HCT116 (cell line): ENCODE data around the gene SDK2. TPM values are rescaled to one million over a fixed set of nuclear protein-coding genes. Genes with fewer than 3 reads are reported as not detected.

Experiments used
- ATAC-seq: fragments of 200-7000 bp; cut with Tn5 transposase; 2 replicates; pipeline ENCODE4 v1.9.1; 2020; ENCODE audit warnings: mild to moderate bottlenecking, moderate library complexity
- BruUV-seq: library from RNA; stranded (reverse); fragments of 400-500 nt; replicated peaks from 2 replicates; lab custom pipeline; 2021; lab: Mats Ljungman, UMichigan
- CTCF ChIA-PET: fragments of 300-600 bp; sonication (Branson Sonifier 250); formaldehyde crosslinking; loops from one replicate; lab custom pipeline; 2021; ENCODE audit warnings: antibody characterized with exemption; lab: Charles Lee
- POLR2A ChIA-PET: fragments of 300-600, 350-600 bp; sonication (Branson Sonifier 250); formaldehyde crosslinking; loops from one replicate; lab custom pipeline; 2021; ENCODE audit warnings: antibody characterized with exemption; lab: Charles Lee
- RAD21 ChIA-PET, 2 experiments: fragments of 300-600 bp; sonication (Branson Sonifier 250); formaldehyde crosslinking; loops; one replicate each; lab custom pipeline; 2023; ENCODE audit warnings: low total read pairs in 2 of 2; ENCODE audit not compliant: uncharacterized antibody in 2 of 2, unreplicated experiment in 2 of 2, low non-redundant PET in 1 of 2; lab: Charles Lee
- DNase-seq: peaks from one replicate; pipeline ENCODE4 v3.0.0-alpha.2; 2010; ENCODE audit warnings: low read depth, low spot score
- H2AFZ ChIP-seq: fragments of 200-600 bp; shearing (Covaris generic), sonication (generic); 2 replicates; pipeline ENCODE4 v1.6.1; 2017; ENCODE audit warnings: low read depth, mixed run types, mixed read lengths, antibody characterized with exemption, low read length; ENCODE audit not compliant: poor library complexity, severe bottlenecking
- H3K27ac ChIP-seq: 2 replicates; pipeline ENCODE4 v1.5.1; 2012; ENCODE audit warnings: low read depth, low read length
- H3K27me3 ChIP-seq: fragments of 200-600 bp; sonication (generic); 2 replicates; pipeline ENCODE4 v1.6.1; 2016; ENCODE audit warnings: mixed run types, low read length, mixed read lengths; ENCODE audit not compliant: insufficient read depth
- H3K36me3 ChIP-seq, 2 experiments: fragments of 200-500 bp in 1 of 2; fragments of 200-600 bp in 1 of 2; sonication (Bioruptor generic) in 1 of 2; sonication (generic) in 1 of 2; 2 replicates each; pipeline versions ENCODE4 v1.5.1 to v1.6.1; 2014 to 2016; ENCODE audit warnings: low read length in 2 of 2, inconsistent platforms in 1 of 2, mixed read lengths in 1 of 2, mixed run types in 1 of 2; ENCODE audit not compliant: insufficient read depth in 2 of 2, control insufficient read depth in 1 of 2
- H3K4me1 ChIP-seq, 2 experiments: fragments of 200-600 bp in 1 of 2; sonication (generic) in 1 of 2; 2 replicates each; pipeline versions ENCODE4 v1.5.1 to v1.6.1; 2012 to 2017; ENCODE audit warnings: low read length in 2 of 2, inconsistent platforms in 1 of 2, mild to moderate bottlenecking in 1 of 2, mixed read lengths in 1 of 2, mixed run types in 1 of 2, moderate library complexity in 1 of 2; ENCODE audit not compliant: insufficient read depth in 2 of 2, control insufficient read depth in 1 of 2
- H3K4me2 ChIP-seq: fragments of 200-600 bp; sonication (generic); 2 replicates; pipeline ENCODE4 v1.6.1; 2017; ENCODE audit warnings: mixed run types, low read length, mixed read lengths
- H3K4me3 ChIP-seq, 2 experiments: fragments of 200-600 bp in 1 of 2; sonication (generic) in 1 of 2; replicated peaks in 1 of 2; 2 replicates each; pipeline ENCODE4 v1.5.1; 2011 to 2016; ENCODE audit warnings: low read length in 2 of 2, control low read depth in 1 of 2, low read depth in 1 of 2, mild to moderate bottlenecking in 1 of 2, mixed read lengths in 1 of 2, mixed run types in 1 of 2
- H3K79me2 ChIP-seq: fragments of 200-600 bp; sonication (generic); 2 replicates; pipeline ENCODE4 v1.6.1; 2017; ENCODE audit warnings: mild to moderate bottlenecking, mixed run types, low read length, moderate library complexity, mixed read lengths; ENCODE audit not compliant: insufficient read depth
- H3K9ac ChIP-seq: fragments of 200-600 bp; sonication (generic); 2 replicates; pipeline ENCODE4 v1.6.1; 2016; ENCODE audit warnings: low read length, mixed read lengths
- H3K9me2 ChIP-seq: fragments of 200-600 bp; sonication (generic), shearing (Covaris generic); 2 replicates; pipeline ENCODE4 v1.6.1; 2017; ENCODE audit warnings: mixed run types, mild to moderate bottlenecking, moderate library complexity; ENCODE audit not compliant: insufficient read depth
- H3K9me3 ChIP-seq, 2 experiments: fragments of 200-500 bp in 1 of 2; fragments of 200-600 bp in 1 of 2; sonication (Bioruptor generic) in 1 of 2; sonication (generic) in 1 of 2; 2 replicates each; pipeline ENCODE4 v1.6.1; 2014 to 2017; ENCODE audit warnings: low read length in 2 of 2, mixed read lengths in 2 of 2, inconsistent platforms in 1 of 2, low read depth in 1 of 2, mild to moderate bottlenecking in 1 of 2, mixed run types in 1 of 2, moderate library complexity in 1 of 2; ENCODE audit not compliant: control insufficient read depth in 1 of 2, insufficient read depth in 1 of 2
- H4K20me1 ChIP-seq: fragments of 200-600 bp; sonication (generic), shearing (Covaris generic); 2 replicates; pipeline ENCODE4 v1.6.1; 2017; ENCODE audit warnings: mixed run types, mild to moderate bottlenecking, moderate library complexity; ENCODE audit not compliant: insufficient read depth
- CBX3 ChIP-seq: IDR thresholded peaks from 2 replicates; pipeline ENCODE4 v1.6.1; 2012; ENCODE audit warnings: low read depth
- CEBPB ChIP-seq: IDR thresholded peaks from 2 replicates; pipeline ENCODE4 v1.6.1; 2012; ENCODE audit warnings: low read depth
- ELF1 ChIP-seq: IDR thresholded peaks from 2 replicates; pipeline ENCODE4 v1.6.1; 2012; ENCODE audit warnings: low read depth, borderline replicate concordance
- EZH2phosphoT487 ChIP-seq: fragments of 200-600 bp; IDR thresholded peaks from 2 replicates; pipeline ENCODE4 v1.6.1; 2018; ENCODE audit warnings: antibody characterized with exemption, borderline replicate concordance
- JUND ChIP-seq: IDR thresholded peaks from 2 replicates; pipeline ENCODE4 v1.6.1; 2012
- POLR2A ChIP-seq: IDR thresholded peaks from 2 replicates; pipeline ENCODE4 v1.7.0; 2011; ENCODE audit warnings: borderline replicate concordance; ENCODE audit not compliant: insufficient read depth, insufficient read length; ENCODE audit errors: extremely low read depth
- REST ChIP-seq: IDR thresholded peaks from 2 replicates; pipeline ENCODE4 v1.6.1; 2012; ENCODE audit warnings: low read depth
- SP1 ChIP-seq: IDR thresholded peaks from 2 replicates; pipeline ENCODE4 v1.6.1; 2012; ENCODE audit warnings: low read depth
- SRF ChIP-seq: IDR thresholded peaks from 2 replicates; pipeline ENCODE4 v1.6.1; 2012; ENCODE audit warnings: low read depth
- TCF7L2 ChIP-seq: IDR thresholded peaks from 2 replicates; pipeline ENCODE4 v1.7.0; 2011; ENCODE audit warnings: borderline replicate concordance, inconsistent platforms; ENCODE audit not compliant: insufficient read depth, insufficient read length; ENCODE audit errors: extremely low read depth
- ZBTB33 ChIP-seq: IDR thresholded peaks from 2 replicates; pipeline ENCODE4 v1.6.1; 2011; ENCODE audit warnings: mild to moderate bottlenecking, low read length, moderate library complexity; ENCODE audit not compliant: insufficient replicate concordance; ENCODE audit errors: extremely low read depth
- ZFX ChIP-seq: fragments of 450-650 bp; IDR thresholded peaks from 2 replicates; pipeline ENCODE4 v1.6.1; 2017
- ZNF274 ChIP-seq: fragments of 200-500 bp; sonication (Bioruptor generic); IDR thresholded peaks from 2 replicates; pipeline ENCODE4 v1.6.1; 2014; ENCODE audit warnings: mild to moderate bottlenecking, low read depth, low read length, inconsistent platforms
- intact Hi-C: fragments of 100-400 bp; cut with micrococcal nuclease; formaldehyde crosslinking; loops from 2 replicates; pipeline ENCODE4 v1.10.0; 2022
- total RNA-seq: library from RNA; stranded (reverse); gene quantifications from one replicate; pipeline ENCODE4 v1.2.1, GENCODE V29; 2021; ENCODE audit not compliant: unreplicated experiment
- TF ChIP-seq, protein P1 (sequence below), 3 experiments: fragments of 200-600 bp in 1 of 3; sonication (generic) in 1 of 3; IDR thresholded peaks in 2 of 3; conservative IDR thresholded peaks in 1 of 3; 2 replicates each; pipeline ENCODE4 v1.5.1; 2012 to 2017; ENCODE audit warnings: low read depth in 2 of 3, low read length in 2 of 3, antibody characterized with exemption in 1 of 3, borderline replicate concordance in 1 of 3, control low read depth in 1 of 3, mild to moderate bottlenecking in 1 of 3, mixed read lengths in 1 of 3, mixed run types in 1 of 3, moderate library complexity in 1 of 3; ENCODE audit not compliant: insufficient read depth in 1 of 3
- TF ChIP-seq, protein P2 (sequence below): IDR thresholded peaks from 2 replicates; pipeline ENCODE4 v1.6.1; 2012

Gene SDK2
- total RNA-seq, 1 experiment from 2014 or later, result 0.10 TPM

DNA sequence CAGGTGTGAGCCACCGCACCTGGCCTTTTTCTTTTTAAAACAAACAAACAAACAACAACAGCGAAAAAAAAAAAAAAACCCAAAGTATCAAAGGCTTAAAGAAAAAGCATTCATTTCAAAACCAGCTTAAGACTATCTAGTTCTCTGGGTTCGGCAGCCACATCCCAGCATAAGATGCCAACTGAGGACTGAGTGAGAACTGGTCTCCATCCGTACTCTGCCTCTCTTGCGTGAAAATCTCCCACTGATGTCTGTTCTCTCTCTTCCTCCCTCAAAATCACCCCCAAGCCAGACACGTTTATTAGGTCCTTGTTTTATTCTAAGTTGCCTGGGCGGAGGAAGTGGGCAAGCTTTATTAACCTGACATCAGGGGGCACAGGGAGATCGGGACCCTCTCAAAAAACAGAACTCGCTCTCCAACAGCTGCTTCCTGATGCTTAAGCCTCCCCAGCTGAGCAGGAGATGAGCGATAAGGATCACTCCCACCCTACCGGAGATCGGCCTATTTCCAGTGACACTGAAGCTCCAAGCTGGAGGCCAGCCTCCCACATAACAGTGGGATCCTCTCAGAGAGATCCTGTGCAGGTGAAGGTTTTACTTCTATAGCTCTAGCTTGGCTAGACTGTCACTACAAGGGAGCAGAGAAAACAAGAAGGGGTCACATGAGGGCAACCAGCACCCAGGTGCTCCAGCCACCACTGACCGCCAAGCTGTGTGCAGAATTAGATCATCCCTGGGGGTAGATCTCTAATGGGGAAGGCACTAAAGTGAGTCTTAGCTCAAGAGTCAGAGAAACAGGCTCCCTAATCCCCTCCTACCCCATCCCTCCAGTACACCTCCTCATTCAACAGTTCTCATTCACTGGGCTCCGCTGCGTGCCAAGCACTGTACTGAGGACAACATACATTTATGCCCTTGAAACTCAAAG is 346.0 kb downstream of the SDK2 start:
- H3K9me3 ChIP-seq, result no peaks in the 10 kb centered on the region
- H4K20me1 ChIP-seq, result no peaks in the 10 kb centered on the region
- ChIA-PET POLR2A (interaction anchor here (2.0 to 3.4 kb wide), 2 partner anchors 10 to 13 kb away, joined by 8 to 15 read pairs; partner anchors contain the start of gene CDC42EP4), CTCF (interaction anchor here (0.8 to 1.2 kb wide), 2 partner anchors 11 to 13 kb away, joined by 3 read pairs; no protein-coding TSS in a partner anchor), RAD21 (no interaction called here)
- no peak for DNase-seq
- no TSS peak for BruUV-seq
- peaks cover 86% of the 10 kb centered on the region for H3K79me2 ChIP-seq
- H3K4me1 ChIP-seq, result peaks cover 47 to 63% of the 10 kb centered on the region in 2 experiments
- H3K9me2 ChIP-seq, result no peaks in the 10 kb centered on the region
- TF ChIP-seq ZNF274, result no peak
- TF ChIP-seq SRF, result no peak
- TF ChIP-seq, protein P1, sequence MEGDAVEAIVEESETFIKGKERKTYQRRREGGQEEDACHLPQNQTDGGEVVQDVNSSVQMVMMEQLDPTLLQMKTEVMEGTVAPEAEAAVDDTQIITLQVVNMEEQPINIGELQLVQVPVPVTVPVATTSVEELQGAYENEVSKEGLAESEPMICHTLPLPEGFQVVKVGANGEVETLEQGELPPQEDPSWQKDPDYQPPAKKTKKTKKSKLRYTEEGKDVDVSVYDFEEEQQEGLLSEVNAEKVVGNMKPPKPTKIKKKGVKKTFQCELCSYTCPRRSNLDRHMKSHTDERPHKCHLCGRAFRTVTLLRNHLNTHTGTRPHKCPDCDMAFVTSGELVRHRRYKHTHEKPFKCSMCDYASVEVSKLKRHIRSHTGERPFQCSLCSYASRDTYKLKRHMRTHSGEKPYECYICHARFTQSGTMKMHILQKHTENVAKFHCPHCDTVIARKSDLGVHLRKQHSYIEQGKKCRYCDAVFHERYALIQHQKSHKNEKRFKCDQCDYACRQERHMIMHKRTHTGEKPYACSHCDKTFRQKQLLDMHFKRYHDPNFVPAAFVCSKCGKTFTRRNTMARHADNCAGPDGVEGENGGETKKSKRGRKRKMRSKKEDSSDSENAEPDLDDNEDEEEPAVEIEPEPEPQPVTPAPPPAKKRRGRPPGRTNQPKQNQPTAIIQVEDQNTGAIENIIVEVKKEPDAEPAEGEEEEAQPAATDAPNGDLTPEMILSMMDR (IDR thresholded peaks at IDR 0.05 in 2 of 3, conservative IDR thresholded peaks at IDR 0.05 in 1 of 3; ENCODE audit: borderline replicate concordance in 1 of 3, insufficient read depth in 1 of 3, low read depth in 2 of 3, low read length in 2 of 3), result no peak
- TF ChIP-seq EZH2phosphoT487, result no peak
- TF ChIP-seq ZBTB33, result no peak
- TF ChIP-seq, protein P2, sequence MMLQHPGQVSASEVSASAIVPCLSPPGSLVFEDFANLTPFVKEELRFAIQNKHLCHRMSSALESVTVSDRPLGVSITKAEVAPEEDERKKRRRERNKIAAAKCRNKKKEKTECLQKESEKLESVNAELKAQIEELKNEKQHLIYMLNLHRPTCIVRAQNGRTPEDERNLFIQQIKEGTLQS, result no peak
- TF ChIP-seq ZFX, result no peak
- TF ChIP-seq SP1, result no peak
- no peak for TF ChIP-seq TCF7L2
- TF ChIP-seq JUND, result no peak
- no peak for TF ChIP-seq POLR2A
- no peak for TF ChIP-seq CEBPB
- TF ChIP-seq ELF1, result no peak
- TF ChIP-seq REST, result no peak
- TF ChIP-seq CBX3, result no peak
- no peaks in the 10 kb centered on the region for H3K36me3 ChIP-seq
- H3K9ac ChIP-seq, result no peak overlapping the region
- H3K4me3 ChIP-seq, result no peak overlapping the region
- intact Hi-C loops, result no loop called here
- H3K27me3 ChIP-seq, result no peaks in the 10 kb centered on the region
- no peak for ATAC-seq
- H2AFZ ChIP-seq, result no peak overlapping the region
- no peak overlapping the region for H3K27ac ChIP-seq
- H3K4me2 ChIP-seq, result no peak overlapping the region
